Stimulated activated naive CD8-positive, alpha-beta T cell treated with anti-CD3 and anti-CD28 coated beads, Interleukin-15, Interleukin-2, amounts not matched to agents 100 U/mL and 50 U/mL, for 24 hours (primary cell): ENCODE data around the gene DNAI2.
"Not testable (repeated sequence)": the region's sequence is repeated elsewhere in the genome, so short reads cannot be mapped to it uniquely, and the experiment has no call there.

ENCODE experiments used
- ATAC-seq: fragments of 150-1000 bp; cut with Tn5 transposase; one replicate; pipeline ENCODE4 v1.10.0; 2021
- DNase-seq: peaks from one replicate; pipeline ENCODE4 v3.0.0; 2021

Gene DNAI2

DNA sequence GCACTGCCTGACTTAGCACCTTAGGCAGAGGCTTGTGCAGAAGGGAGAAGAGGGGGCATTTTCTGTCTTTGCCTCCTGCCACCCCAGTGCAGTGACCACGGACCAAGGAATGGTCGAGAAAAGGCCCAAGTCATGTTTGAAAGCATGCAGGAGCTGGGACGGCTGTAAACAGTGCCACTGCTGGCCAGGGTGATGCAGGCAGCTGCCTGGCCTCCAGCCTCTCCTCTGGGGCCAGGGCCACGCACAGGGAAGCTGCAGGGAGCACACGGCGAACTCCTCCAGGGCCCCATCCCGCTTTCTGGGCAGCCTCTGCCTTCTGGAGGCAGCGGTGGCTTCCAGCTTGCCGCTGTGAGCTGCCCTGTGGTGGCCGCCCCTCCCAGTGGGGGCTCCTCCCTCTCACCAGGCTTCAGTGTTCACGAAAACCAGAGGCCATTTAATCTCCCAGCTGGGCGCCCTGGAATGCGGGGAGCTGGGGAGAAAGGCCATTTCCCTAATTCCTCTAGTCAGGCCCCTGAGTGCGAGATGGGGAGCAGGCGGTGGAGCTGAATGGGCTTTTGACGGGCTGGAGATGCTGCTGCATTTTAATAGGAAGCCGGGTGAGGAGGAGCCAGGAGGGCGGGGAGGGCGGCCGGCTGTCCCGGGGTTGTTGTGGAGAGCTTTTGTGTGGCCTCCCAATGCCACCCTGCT is 28.7 kb upstream of the DNAI2 start:
- DNase-seq = no peak
- ATAC-seq = no peak

DNA sequence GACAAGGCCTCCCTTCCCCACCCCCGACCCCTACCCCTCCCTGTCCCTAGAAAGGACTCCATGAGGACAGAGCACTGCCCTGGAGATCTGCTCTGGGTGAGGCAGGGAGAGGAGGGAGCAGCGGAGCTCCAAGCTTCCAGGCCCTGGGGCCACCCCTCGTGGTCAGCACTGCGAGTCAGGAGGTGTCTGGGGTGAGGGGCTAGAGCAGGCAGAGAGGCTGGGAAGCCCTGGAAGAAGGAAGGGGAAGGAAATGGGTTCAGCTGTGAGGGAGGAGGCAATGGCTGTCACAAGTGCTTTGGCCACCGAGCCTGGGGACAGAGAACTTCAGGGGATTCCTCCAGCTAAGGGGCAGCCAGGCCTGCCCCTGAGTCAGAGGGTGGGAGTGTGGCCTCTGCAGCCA is 28.2 kb upstream of the DNAI2 start:
- no peak for DNase-seq

DNA sequence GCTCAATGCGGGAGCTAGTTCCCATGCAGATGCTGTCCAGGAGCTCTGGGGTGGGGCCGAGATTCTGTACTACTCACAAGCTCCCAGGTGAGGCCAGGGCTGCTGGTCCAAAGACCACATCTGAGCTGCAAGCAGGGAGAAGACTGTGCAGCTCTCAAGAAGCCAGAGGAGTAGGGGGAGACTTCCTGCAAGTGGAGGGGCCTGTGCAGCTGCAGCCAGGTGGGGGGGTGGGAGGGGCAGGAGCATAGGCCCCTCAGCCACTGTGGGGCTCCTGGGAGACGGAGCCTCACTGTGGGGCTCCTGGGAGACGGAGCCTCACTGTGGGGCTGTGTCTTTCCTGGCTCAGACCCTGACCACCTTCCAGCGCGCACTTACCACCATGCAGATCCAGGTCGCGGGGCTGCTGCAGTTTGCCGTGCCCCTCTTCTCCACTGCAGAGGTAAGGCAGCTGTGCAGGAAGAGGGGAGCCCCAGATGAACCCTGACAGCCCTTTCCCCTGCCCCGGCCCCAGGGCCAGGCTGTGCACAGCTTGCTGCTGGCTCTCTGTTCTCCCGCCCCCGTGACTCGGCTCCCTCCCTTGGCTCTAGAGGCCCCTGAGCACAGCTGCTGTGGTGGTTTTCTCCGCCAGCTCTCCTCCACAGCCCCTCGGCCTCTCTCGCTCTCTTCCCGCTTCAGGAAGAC is 24.3 kb upstream of the DNAI2 start:
- ATAC-seq (no peak), DNase-seq (no peak)

More for the DNA sequence above, 28.2 kb upstream of the DNAI2 start:
- no peak for ATAC-seq

DNA sequence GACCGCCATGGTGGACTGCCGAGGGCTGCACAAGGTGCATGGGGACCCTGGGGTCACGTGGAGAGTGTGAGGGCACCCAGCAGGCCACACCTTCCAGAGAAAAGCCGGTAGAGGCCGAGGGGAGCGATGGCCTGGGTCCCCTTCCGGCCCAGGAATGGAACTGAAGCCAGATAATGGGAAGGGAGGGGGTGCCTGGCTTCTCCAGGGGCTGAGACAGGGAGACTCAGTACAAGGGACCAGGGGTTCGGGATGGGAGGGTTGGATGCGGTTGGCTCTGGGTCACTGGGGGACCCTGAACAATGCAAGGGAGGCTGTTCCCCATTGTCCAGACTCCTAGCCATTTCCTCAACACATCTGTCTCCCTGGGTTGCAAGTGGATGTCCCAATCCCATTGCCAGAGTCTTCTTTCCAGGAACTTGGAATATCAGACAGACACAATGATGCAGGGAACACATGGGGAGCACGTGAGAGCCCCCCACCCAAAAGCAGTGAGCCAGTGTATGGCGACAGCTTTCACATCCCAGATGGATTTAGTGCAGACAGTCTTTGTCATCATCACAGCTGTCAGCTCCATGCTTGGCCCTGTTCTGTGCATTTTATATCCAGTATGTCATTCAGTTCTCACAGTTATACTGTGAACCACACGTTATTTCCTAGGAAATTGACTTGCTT is 23.6 kb upstream of the DNAI2 start:
- ATAC-seq (no peak), DNase-seq (no peak)

DNA sequence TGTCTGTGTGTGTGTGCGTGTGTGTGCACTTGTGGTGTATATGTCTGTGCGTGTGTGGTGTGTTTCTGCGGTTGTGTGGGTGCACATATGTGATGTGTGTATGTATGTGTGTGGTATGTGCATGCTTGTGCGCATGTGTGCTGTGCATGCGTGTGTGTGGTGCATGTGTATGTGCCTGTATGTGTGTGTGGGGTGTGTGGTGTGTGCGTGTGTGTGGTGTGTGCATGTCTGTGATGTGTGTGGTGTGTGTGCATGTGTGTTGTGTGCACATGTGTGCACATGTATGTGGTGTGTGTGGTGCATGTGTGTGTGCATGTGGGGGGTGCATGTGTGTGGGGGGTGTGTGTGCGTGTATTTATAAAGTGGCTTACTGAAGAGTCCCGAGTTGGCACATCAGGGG is 23.0 kb upstream of the DNAI2 start:
- DNase-seq (no peak), ATAC-seq (no peak)

DNA sequence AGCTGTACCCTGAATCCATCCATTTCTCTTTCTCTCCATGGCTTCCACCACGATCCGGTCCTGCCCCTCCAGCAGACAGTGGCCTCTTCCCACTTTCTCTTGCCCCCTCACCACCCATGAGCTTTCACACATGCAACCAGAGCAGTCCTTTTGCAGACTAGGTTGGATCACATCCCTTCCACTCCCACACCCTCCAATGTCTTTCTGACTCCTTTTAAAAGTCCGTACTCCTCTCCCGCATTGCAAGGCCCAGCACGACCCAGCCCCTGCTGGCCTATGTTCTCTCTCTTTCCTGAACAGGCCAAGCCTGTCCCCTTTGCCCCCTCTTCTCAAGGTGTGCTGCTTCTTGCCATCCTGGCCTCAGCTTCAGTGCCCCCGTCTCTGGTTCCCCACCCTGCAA is 22.5 kb upstream of the DNAI2 start:
- DNase-seq (no peak), ATAC-seq (no peak)

DNA sequence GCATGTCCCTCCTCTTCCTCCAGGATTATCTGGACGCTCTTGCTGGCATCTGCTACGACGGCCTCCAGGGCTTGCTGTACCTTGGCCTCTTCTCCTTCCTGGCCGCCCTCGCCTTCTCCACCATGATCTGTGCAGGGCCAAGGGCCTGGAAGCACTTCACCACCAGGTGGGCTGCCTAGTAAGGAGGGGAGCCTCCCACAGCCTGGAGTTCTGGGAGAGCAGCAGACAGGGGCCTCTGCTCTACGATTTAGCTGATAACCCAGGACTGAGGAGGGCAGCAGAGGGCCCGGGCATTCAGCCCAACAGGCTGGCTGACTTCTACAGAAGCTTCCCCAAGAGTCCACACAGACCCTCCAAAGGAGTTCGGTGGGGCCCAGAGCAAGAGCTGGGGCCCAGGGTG is 21.8 kb upstream of the DNAI2 start:
- ATAC-seq (no peak), DNase-seq (no peak)

DNA sequence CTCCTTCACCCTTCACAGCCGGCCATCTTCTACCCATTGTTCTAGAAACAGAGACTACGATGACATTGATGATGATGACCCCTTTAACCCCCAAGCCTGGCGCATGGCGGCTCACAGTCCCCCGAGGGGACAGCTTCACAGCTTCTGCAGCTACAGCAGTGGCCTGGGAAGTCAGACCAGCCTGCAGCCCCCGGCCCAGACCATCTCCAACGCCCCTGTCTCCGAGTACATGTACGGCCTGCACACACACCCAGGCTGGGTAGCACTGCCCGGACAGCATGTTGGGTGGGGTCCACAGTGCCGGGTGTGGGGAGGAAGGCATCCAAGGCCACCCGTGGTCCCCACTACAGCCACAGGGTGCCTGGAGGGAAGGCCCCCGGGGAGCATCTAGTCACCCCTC is 21.0 kb upstream of the DNAI2 start:
- ATAC-seq (no peak), DNase-seq (no peak)

DNA sequence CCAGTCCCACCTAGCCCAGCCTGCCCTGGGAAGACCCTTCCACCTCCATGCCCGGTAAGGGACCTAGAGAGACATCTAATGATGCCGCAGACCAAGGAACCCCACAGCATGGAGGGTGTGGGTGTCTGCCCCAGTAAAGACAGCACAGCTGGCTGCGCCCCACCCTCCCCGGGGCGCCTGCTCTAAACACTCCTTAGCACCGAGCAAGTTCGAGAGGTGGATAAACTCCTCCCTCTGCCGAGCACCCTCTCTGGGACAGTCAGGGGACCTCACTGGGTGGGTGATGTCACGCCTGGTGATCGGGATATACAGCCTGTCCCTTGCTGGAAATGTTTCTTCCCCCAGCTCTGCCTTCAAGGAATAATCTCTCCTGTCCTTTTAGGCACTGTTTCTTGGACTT is 16.7 kb upstream of the DNAI2 start:
- DNase-seq (no peak), ATAC-seq (no peak)

DNA sequence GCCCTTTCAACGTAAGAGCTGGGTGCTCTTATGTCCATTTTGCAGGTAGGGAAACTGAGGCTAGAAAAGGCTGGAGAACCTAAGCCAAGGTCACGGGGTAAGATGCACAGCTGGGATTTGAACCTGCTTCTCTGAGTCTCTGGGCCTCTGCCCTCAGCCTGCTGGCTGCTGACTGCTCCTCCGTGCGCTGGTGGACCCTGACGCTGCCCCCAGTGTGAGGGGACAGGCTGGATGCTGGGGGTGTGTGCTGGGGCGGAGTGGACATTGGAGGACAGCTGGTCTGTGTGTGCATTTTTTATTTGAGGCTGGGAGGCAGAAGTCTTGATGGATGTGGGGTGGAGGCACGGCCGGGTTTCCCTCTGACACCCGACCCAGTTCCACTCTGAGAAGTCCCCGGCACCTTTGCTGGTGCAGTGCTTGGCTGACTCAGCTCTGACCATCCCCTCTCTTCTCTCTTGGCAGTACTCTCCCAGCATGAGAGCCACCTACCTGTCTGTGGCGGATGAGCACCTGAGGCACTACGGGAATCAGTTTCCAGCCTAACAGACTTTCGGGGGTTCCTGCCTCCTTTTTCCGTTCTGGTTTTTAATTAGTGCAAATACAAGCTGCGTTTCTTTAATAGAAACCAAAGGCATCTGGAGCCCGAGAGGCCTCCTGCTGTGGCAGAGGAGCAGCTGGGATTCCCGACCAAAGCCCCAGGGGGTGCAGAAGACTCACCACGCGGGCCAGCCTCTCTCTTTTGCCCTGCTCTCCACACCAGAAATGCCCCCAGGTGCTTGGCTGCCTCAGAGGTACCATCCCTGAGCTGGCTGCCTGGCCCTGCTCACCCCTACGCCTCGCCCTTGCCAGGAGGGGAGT is 14.1 kb upstream of the DNAI2 start:
- no peak for ATAC-seq
- DNase-seq = no peak

DNA sequence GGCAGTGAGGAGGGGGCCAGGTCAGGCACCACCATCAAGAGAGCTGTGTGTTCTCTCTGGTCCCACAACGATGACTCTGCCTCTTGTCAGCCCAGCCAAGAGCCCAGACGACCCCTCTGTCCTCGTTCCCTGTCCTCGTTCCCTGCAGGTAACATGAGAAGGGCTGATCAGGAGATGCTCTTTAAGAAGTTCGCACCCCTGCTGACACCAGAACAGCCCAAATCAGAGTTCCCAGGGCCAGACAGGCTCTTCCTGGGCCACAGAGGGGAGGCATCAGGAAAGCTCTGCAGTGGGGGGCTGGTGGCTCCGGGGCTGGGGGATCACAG is 13.5 kb upstream of the DNAI2 start:
- no peak for ATAC-seq
- DNase-seq = no peak

DNA sequence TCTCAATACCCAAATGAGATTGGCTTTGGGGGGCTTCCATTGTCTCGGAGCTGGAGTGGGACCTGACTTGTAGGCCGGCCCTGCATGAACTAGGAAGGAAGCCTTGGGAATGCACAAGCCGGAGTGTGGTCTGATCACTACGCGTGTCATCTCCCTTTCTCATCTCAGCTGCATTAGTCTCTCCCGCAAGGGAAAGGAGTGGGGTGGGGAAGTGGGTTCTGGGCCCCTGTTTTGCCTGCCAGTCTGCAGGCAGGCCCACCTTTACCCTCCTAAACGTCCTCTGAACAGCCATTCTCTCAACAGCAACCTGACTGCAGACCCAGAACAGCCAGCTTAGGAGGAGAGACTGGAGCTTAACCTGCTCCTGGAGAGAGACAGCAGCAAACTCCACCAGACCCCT is 11.4 kb upstream of the DNAI2 start:
- DNase-seq (no peak), ATAC-seq (no peak)

DNA sequence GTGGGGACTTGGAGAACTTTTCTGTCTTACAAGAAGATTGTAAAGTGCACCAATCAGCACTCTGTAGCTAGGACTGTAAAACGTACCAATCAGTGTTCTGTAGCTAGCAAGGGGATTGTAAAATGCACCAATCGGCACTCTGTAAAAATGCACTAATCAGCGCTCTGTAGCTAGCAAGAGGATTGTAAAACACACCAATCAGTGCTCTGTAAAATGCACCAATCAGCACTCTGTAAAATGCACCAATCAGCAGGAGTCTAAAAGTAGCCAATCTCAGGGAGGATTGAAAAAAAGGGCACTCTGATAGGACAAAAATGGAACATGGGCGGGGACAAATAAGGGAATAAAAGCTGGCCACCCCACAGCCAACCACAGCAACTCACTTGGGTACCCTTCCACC is 7.0 kb upstream of the DNAI2 start:
- not testable (repeated sequence) for DNase-seq, ATAC-seq

DNA sequence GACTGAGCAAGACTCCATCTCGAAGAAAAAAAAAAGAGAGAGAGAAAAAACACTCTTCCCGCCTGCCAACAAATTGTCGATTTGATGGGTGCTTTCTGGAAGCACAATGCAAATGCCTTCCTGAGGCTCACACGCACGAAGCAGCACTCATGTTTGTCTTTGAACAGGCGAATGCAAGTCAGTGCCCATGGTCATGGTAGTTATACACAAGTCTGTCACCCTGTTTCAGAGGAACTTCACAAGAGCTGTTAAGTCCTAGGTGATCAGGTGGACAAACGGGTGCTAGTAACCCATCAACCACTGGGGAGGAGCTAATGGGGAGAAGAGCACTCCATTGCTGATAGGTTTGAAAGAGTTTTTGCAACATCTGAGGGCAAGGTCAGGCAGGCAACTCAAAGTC is 6.5 kb upstream of the DNAI2 start:
- no peak for ATAC-seq
- no peak for DNase-seq

DNA sequence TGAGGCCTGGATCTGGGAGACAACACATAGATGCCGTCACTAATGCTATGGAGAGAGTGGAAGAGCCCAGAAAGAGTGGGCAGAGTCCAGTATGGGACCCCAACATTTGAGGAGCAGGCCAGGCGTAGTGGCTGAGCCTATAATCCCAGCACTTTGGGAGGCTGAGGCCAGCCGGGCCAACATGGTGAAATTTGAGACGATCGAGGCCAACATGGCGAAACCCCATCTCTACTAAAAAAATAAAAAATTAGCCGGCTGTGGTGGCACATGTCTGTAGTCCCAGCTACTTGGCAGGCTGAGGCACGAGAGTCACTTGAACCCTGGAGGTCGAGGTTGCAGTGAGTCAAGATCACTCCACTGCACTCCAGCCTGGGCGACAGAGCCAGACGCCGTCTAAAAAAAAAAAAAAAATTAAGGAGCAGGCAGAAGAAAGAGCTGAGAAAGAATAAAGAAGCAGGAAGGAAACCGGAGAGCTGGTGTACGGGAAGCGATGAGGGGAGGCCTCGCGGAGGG is 6.0 kb upstream of the DNAI2 start:
- no peak for ATAC-seq

DNA sequence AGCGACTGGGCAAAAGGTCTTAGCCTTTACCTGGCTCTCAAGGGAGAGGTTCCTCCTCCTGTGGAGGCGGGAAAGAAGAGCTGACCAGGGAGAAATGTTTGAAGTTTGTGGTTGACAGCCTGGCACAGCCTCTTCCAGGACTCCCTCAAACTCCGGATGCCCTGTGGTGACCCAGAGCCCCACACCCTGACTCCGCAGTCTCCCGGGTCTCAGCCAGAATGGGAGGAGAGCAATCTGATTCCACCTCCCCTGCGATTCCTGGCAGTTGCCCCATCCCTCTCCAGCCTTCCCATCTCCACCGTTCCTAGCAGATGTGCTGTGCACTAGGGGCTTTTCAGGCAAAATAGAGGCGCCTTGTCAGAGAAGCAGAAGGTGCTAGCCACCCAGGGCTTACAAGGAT is 5.5 kb upstream of the DNAI2 start:
- ATAC-seq (no peak), DNase-seq (no peak)

More for the DNA sequence above, 6.0 kb upstream of the DNAI2 start:
- DNase-seq = no peak

DNA sequence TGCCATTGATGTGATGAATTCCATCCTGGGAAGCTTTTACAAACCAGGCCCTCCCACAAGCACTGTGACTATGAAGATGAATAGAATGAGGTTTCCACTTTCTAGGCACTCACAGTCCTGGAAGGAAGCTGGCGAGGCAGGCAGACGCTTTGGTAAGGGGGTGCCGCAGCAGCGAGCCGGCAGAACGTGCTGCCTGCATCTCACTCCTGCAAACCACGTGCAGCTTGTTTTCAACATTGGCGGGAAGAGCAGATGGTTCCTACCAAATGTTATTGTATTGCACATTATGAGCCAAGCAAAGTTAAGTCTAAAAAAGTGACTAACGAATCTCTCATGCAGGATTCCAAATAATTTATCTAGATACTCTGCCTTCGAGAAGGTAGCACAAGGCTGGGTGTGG is 3.7 kb upstream of the DNAI2 start:
- DNase-seq = no peak

DNA sequence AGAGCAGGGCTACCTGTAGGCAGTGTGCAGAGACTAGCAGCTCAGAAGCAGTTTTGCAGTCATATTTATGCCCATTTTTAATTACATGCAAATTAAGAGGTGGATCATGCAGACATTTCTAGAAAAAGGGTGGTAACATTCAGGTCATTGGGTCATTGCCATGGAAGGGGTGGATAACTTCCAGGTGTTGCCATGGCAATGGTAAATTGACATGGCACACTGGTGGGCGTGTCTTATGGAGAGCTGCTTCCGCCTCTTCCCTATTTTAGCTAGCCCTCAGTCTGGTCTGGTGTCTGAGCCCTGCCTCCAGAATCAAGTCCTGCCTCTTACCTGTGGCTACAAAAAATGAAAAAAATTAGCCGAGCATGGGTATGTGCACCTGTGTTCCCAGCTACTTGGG is 2.8 kb upstream of the DNAI2 start:
- ATAC-seq (no peak), DNase-seq (no peak)

More for the DNA sequence above, 3.7 kb upstream of the DNAI2 start:
- ATAC-seq = no peak

DNA sequence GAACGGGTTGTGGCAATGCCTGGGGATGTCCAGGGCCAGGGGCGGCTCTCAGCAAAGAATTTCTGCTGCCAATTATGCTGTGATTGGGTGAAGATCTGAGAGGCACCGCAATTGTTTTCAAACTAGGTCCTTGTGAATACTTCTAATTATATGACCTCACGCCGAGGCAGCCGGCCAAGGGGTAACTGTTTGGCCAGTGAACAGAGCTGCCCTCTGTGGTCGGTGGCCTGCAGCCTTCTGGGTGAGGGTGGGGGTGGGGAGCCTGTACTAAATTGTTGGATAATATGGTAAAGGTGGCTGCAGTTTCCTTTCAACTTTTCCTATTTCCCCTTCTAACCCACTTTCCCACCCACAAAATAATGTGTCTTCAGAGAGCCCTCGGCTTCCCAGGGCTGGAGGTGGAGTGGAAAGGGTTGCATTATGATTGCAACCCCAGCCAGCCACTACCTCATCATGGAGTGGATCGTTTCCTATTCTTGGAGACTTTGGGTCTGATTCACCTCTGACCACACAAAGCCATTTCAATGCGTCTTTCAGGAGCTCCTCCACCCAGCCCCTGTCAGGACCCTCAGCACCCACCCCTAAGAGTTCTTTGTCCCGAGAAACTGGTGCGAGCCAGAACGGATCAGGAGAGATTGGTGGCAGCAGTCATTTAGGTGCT is 2.0 kb upstream of the DNAI2 start:
- no peak for DNase-seq
- ATAC-seq = no peak

DNA sequence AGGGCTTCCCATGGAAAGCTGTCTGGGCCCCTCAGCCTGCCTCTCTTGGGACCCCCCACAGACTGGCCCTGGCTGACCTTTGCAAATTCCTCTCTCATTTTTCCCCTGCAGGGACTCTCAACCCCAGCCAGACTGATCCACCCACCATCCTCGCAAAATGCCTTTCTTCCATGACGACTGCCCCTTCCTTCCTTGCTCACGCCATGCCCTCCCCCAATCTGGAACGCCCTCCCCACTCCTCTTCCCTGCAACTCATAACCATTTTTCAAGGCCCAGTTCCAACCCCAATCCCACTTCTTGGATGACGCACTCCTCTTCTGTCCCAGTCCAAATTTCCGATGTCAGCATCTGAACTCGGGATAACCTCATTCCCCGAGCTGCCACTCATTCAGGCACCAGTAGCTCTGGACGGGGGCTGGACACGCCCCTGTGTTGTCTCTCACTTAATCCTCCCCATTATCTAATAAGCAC is 1.3 kb upstream of the DNAI2 start:
- no peak for DNase-seq

DNA sequence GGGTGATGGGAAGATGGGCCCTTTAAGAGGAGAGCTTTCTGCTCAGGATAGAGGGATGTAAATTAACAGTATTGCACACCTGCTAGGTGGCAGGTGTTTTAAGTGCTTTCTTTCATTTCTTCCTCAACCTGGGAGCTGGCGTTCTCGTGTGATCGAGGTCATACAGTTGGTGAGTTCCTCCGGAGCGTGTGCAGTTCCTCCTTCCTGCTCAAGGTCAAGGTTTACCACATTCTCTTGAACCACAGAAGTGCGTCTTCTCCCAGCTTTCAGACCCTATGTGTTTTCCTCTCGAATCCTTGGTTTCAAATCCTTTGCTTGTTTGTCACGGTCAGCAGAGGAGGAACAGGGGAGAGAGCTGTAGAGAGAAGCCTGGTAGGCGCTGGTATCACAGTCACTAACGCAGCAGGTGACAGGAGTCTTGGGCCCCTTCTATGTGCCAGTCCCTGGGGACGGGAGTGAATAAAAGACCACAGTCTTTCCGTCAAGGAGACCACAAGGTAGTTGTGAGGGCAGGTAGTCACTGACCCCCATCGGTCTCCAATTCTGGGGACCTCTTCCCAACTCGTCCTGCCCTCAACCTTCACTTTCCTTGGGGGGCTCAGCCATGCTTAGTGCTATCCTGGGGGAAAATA is 791 bp downstream of the DNAI2 start:
- DNase-seq = no peak
- ATAC-seq = no peak

More for the DNA sequence above, 1.3 kb upstream of the DNAI2 start:
- ATAC-seq = no peak
